H9 (cell line): ENCODE measurements around the gene AFF2. TPM values are rescaled to one million over a fixed set of nuclear protein-coding genes. Genes with fewer than 3 reads are reported as not detected.

ENCODE experiments used
- DNase-seq: peaks from one replicate; pipeline ENCODE4 v3.0.0-alpha.2; 2017
- H2AFZ ChIP-seq: one replicate; pipeline ENCODE4 v1.6.1; 2013; ENCODE audit warnings: mild to moderate bottlenecking, low read length, control low read depth, moderate library complexity
- H2AK5ac ChIP-seq: 2 replicates; pipeline ENCODE4 v1.6.1; 2013; ENCODE audit warnings: low read length, control low read depth, mixed read lengths; ENCODE audit not compliant: insufficient read length
- H2BK120ac ChIP-seq: one replicate; pipeline ENCODE4 v1.6.1; 2013; ENCODE audit warnings: low read depth, mild to moderate bottlenecking, low read length, control low read depth, inconsistent platforms; ENCODE audit not compliant: poor library complexity, severe bottlenecking
- H2BK12ac ChIP-seq: 2 replicates; pipeline ENCODE4 v1.6.1; 2013; ENCODE audit warnings: low read length, control low read depth, mixed read lengths, low read depth; ENCODE audit not compliant: insufficient read length
- H2BK15ac ChIP-seq: 2 replicates; pipeline ENCODE4 v1.6.1; 2013; ENCODE audit warnings: low read depth, low read length, control low read depth
- H2BK20ac ChIP-seq: one replicate; pipeline ENCODE4 v1.6.1; 2013; ENCODE audit warnings: low read depth, mild to moderate bottlenecking, low read length, control low read depth, inconsistent platforms; ENCODE audit not compliant: poor library complexity, severe bottlenecking
- H2BK5ac ChIP-seq: 2 replicates; pipeline ENCODE4 v1.6.1; 2013; ENCODE audit warnings: low read length, control low read depth, mixed read lengths; ENCODE audit not compliant: insufficient read length
- H3K14ac ChIP-seq: 2 replicates; pipeline ENCODE4 v1.6.1; 2013; ENCODE audit warnings: low read length, control low read depth; ENCODE audit not compliant: insufficient read depth
- H3K18ac ChIP-seq: 2 replicates; pipeline ENCODE4 v1.6.1; 2013; ENCODE audit warnings: low read depth, mild to moderate bottlenecking, mixed read lengths, low read length, control low read depth; ENCODE audit not compliant: insufficient read length
- H3K23ac ChIP-seq: 2 replicates; pipeline ENCODE4 v1.6.1; 2013; ENCODE audit warnings: low read length, control low read depth, mixed read lengths, low read depth; ENCODE audit not compliant: insufficient read length
- H3K23me2 ChIP-seq: 2 replicates; pipeline ENCODE4 v1.6.1; 2013; ENCODE audit warnings: low read depth, mild to moderate bottlenecking, mixed read lengths, low read length, control low read depth; ENCODE audit not compliant: insufficient read length, poor library complexity, severe bottlenecking
- H3K27ac ChIP-seq: 2 replicates; pipeline ENCODE4 v1.5.1; 2013; ENCODE audit warnings: low read length, control low read depth, mixed read lengths, low read depth; ENCODE audit not compliant: insufficient read length
- H3K27me3 ChIP-seq: 2 replicates; pipeline ENCODE4 v1.6.1; 2013; ENCODE audit warnings: low read length, control low read depth, inconsistent platforms; ENCODE audit not compliant: insufficient read depth
- H3K4ac ChIP-seq: 2 replicates; pipeline ENCODE4 v1.6.1; 2013; ENCODE audit warnings: low read depth, mild to moderate bottlenecking, control low read depth, inconsistent platforms, low read length, moderate library complexity
- H3K4me1 ChIP-seq: 2 replicates; pipeline ENCODE4 v1.6.1; 2013; ENCODE audit warnings: low read length, control low read depth, inconsistent platforms; ENCODE audit not compliant: insufficient read depth
- H3K4me2 ChIP-seq: 2 replicates; pipeline ENCODE4 v1.6.1; 2013; ENCODE audit warnings: low read length, control low read depth, mixed read lengths; ENCODE audit not compliant: insufficient read length, insufficient read depth
- H3K56ac ChIP-seq: 2 replicates; pipeline ENCODE4 v1.6.1; 2013; ENCODE audit warnings: low read depth, mild to moderate bottlenecking, mixed read lengths, low read length, control low read depth; ENCODE audit not compliant: insufficient read length
- H3K79me1 ChIP-seq: 2 replicates; pipeline ENCODE4 v1.6.1; 2013; ENCODE audit warnings: low read depth, mild to moderate bottlenecking, moderate library complexity, low read length, control low read depth, inconsistent platforms; ENCODE audit not compliant: insufficient read depth, poor library complexity, severe bottlenecking
- H3K79me2 ChIP-seq: 2 replicates; pipeline ENCODE4 v1.6.1; 2013; ENCODE audit warnings: low read length, control low read depth, inconsistent platforms; ENCODE audit not compliant: insufficient read depth
- H3K9ac ChIP-seq: 2 replicates; pipeline ENCODE4 v1.6.1; 2013; ENCODE audit warnings: low read length, control low read depth, mixed read lengths; ENCODE audit not compliant: insufficient read length; ENCODE audit errors: extremely low read depth
- H3K9me3 ChIP-seq: one replicate; pipeline ENCODE4 v1.6.1; 2013; ENCODE audit warnings: low read depth, low read length, inconsistent platforms; ENCODE audit not compliant: control insufficient read depth
- H3T11ph ChIP-seq: one replicate; pipeline ENCODE4 v1.6.1; 2013; ENCODE audit warnings: mild to moderate bottlenecking, low read length, control low read depth, inconsistent platforms
- H4K20me1 ChIP-seq: one replicate; pipeline ENCODE4 v1.6.1; 2013; ENCODE audit not compliant: control insufficient read depth, insufficient read length, insufficient read depth
- H4K5ac ChIP-seq: 2 replicates; pipeline ENCODE4 v1.6.1; 2013; ENCODE audit warnings: low read depth, mild to moderate bottlenecking, mixed read lengths, low read length, control low read depth; ENCODE audit not compliant: insufficient read length
- H4K8ac ChIP-seq: replicated peaks from 2 replicates; pipeline ENCODE4 v1.6.1; 2013; ENCODE audit warnings: low read length, control low read depth, mixed read lengths, low read depth; ENCODE audit not compliant: insufficient read length
- H4K91ac ChIP-seq: 2 replicates; pipeline ENCODE4 v1.6.1; 2013; ENCODE audit warnings: low read depth, mild to moderate bottlenecking, moderate library complexity, mixed read lengths, low read length, control low read depth; ENCODE audit not compliant: insufficient read length
- H3K27ac Mint-ChIP-seq, 3 experiments: 2 replicates in 2 of 3; 3 replicates in 1 of 3; pipeline ENCODE4 v1.8.0; 2020 to 2021; ENCODE audit warnings: mixed read lengths in 3 of 3, mild to moderate bottlenecking in 1 of 3, moderate library complexity in 1 of 3
- H3K27me3 Mint-ChIP-seq: 2 replicates; pipeline ENCODE4 v1.8.0; 2021; ENCODE audit warnings: low read depth, mild to moderate bottlenecking, moderate library complexity, mixed read lengths
- H3K36me3 Mint-ChIP-seq, 3 experiments: 2 replicates in 2 of 3; 3 replicates in 1 of 3; pipeline ENCODE4 v1.8.0; 2020 to 2021; ENCODE audit warnings: low read depth in 3 of 3, mixed read lengths in 3 of 3; ENCODE audit not compliant: insufficient read depth in 1 of 3
- H3K4me1 Mint-ChIP-seq, 2 experiments: 2 replicates each; pipeline ENCODE4 v1.8.0; 2020; ENCODE audit warnings: mixed read lengths in 2 of 2
- H3K4me3 Mint-ChIP-seq, 2 experiments: 2 replicates in 1 of 2; 3 replicates in 1 of 2; pipeline ENCODE4 v1.8.0; 2020 to 2021; ENCODE audit warnings: mild to moderate bottlenecking in 2 of 2, mixed read lengths in 2 of 2, moderate library complexity in 1 of 2
- H3K9me3 Mint-ChIP-seq, 2 experiments: 2 replicates in 1 of 2; 3 replicates in 1 of 2; pipeline ENCODE4 v1.8.0; 2020; ENCODE audit warnings: mild to moderate bottlenecking in 2 of 2, mixed read lengths in 2 of 2, moderate library complexity in 1 of 2
- WGBS: extraction: QIAGEN DNeasy Blood & Tissue Kit; methylation state at CpG from one replicate; pipeline ENCODE4 v1.1.7; 2013; ENCODE audit warnings: missing lambda C conversion rate, low lambda C conversion rate, mixed read lengths; ENCODE audit not compliant: insufficient read length; ENCODE audit errors: extremely low coverage; 5-methylcytosine and 5-hydroxymethylcytosine counted together
- total RNA-seq: library from RNA; stranded (reverse); gene quantifications from 2 replicates; pipeline ENCODE4 v1.2.1, GENCODE V29; 2021
- TF ChIP-seq, protein P1 (sequence below): fragments of 200-600 bp; sonication (generic); conservative IDR thresholded peaks from 3 replicates; pipeline ENCODE4 v1.8.0; 2021; ENCODE audit warnings: antibody characterized with exemption, mild to moderate bottlenecking

Gene AFF2
- total RNA-seq, 1 experiment from 2014 or later, result 14.6 TPM

- Mint-ChIP-seq H3K9me3 (peaks cover 47 to 64% of the 10 kb centered on the region in 2 experiments), H3K27ac (no peak overlapping the region), H3K4me1 (peaks cover 2 to 10% of the 10 kb centered on the region in 2 experiments; a peak in 3 of 4 replicates), H3K27me3 (no peaks in the 10 kb centered on the region), H3K36me3 (no peaks in the 10 kb centered on the region; a peak in 1 of 7 replicates), H3K4me3 (no peak overlapping the region)
- Histone ChIP-seq H3K23ac (no peak overlapping the region), H3K18ac (no peak overlapping the region), H2BK15ac (no peak overlapping the region), H3K4me1 (no peaks in the 10 kb centered on the region), H4K20me1 (no peaks in the 10 kb centered on the region), H3K14ac (no peak overlapping the region), H3K4me2 (no peak overlapping the region), H3K27me3 (no peaks in the 10 kb centered on the region), H4K8ac (no peak overlapping the region), H3K23me2 (no peaks in the 10 kb centered on the region), H2BK5ac (no peak overlapping the region), H3K79me2 (no peaks in the 10 kb centered on the region), H3K56ac (no peak overlapping the region), H2BK120ac (no peak overlapping the region), H4K91ac (no peak overlapping the region), H2BK12ac (no peak overlapping the region), H3T11ph (no peak overlapping the region), H3K9ac (no peak overlapping the region), H2BK20ac (no peak overlapping the region), H2AFZ (no peak overlapping the region), H4K5ac (no peak overlapping the region), H3K27ac (no peak overlapping the region), H3K4ac (no peak overlapping the region), H2AK5ac (no peak overlapping the region), H3K9me3 (peaks cover 27% of the 10 kb centered on the region), H3K79me1 (no peaks in the 10 kb centered on the region)
- no CpG with 5 or more reads among the region's 1 CpG for WGBS
- no peak for DNase-seq
- TF ChIP-seq, protein P1, sequence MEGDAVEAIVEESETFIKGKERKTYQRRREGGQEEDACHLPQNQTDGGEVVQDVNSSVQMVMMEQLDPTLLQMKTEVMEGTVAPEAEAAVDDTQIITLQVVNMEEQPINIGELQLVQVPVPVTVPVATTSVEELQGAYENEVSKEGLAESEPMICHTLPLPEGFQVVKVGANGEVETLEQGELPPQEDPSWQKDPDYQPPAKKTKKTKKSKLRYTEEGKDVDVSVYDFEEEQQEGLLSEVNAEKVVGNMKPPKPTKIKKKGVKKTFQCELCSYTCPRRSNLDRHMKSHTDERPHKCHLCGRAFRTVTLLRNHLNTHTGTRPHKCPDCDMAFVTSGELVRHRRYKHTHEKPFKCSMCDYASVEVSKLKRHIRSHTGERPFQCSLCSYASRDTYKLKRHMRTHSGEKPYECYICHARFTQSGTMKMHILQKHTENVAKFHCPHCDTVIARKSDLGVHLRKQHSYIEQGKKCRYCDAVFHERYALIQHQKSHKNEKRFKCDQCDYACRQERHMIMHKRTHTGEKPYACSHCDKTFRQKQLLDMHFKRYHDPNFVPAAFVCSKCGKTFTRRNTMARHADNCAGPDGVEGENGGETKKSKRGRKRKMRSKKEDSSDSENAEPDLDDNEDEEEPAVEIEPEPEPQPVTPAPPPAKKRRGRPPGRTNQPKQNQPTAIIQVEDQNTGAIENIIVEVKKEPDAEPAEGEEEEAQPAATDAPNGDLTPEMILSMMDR, result no peak
These were observed 315.0 kb downstream of the AFF2 start for GRCh38 chrX:148815218-148815961.
